Measurements from ENCODE around the gene RFK.
"Not testable (repeated sequence)": the region's sequence is repeated elsewhere in the genome, so short reads cannot be mapped to it uniquely, and the experiment has no call there.

RFK gene

GRCh38 chr9:76369583-76369982, 24.6 kb downstream of the RFK start:
- peak; percentile 96 for DNase-seq

DNA sequence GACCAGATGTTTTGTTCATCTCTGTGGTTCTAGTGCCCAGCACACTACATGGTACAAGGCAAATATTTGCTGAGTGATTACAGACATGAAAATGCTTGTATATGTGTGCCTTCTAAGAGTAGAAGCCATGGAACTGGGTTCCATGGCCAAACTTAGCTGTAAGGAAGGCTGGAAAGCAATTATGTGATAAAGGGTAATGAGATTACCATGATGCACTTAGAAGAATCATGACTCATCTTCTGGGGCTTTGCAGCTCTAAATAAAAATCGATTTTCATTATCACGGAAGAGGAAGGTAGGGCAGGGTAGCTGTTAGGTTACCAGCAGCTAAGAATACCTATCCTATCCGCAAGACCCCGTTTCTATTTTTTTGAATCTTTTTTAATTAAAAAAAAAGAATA, 28.0 kb downstream of the RFK start:
- peak; percentile 71 for DNase-seq

DNA sequence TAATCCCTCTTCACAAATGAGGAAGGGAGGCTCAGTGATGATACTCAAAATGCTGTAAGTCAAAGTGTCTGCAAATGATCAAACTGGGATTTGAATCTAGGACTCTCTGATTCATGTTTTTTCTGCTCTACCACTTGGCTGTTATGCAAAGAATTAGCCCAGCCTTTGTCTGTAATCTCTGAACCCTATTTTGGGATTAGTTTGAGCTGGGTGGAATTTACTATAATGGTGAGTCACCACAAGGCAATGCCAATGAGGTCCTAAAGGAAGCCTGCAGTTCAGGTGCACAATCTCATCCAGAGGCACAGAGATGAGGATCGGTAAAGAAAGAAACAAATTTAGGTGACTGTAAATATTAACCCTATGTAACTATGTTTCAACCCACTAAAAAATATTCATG, 29.2 kb downstream of the RFK start:
- DNase-seq = no peak

GRCh38 chr9:76363032-76363395, 31.2 kb downstream of the RFK start:
- DNase-seq = no peak

GRCh38 chr9:76362332-76363031, 31.7 kb downstream of the RFK start:
- DNase-seq = not testable (repeated sequence)

GRCh38 chr9:76359766-76360165, 34.5 kb downstream of the RFK start:
- no peak for DNase-seq

DNA sequence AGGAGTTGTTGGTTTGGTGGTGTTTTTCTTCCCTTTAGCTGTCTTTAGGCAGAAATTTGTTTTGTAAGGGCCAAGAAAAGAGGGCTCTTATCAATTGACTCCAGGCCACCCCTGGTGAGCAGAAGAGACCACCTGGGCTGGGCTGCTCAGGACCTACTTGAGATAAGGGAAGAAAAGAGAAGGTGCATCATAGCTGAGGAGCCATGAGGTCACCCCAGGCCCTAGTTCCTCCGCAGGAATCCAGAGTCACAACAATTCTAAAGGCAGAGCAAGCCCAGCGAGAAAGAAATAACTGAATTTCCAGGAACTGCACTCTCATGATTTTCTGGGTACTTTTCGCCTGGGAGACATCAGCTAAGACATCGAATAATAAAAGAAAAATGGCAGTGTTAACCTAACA, 34.9 kb downstream of the RFK start:
- DNase-seq = no peak

DNA sequence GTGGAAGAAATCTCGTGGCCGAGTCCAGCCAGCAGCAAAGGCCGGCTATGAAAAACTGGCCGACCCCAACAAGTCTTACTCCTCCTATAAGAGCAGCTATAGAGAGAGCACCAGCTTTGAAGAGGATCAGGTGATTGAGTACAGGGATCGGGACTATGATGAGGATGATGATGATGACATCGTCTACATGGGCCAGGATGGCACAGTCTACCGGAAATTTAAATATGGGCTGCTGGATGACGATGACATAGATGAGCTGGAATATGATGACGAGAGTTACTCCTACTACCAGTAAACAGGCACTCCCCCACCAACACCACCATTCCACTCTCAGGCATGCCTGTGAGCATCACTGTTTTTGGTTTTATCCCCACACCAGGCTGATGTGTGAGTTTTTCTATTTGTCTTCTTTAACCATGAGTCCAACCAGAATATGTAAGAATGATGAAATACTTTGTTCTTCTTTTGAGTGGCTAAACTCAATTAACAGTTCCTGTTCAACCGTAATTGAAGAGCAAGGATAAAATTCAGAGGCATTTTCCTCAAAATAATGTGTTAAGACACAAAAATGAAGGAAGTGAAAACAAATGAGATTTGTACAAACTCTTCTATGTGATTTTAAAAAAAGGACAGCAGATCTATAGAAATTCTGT, 35.5 kb downstream of the RFK start:
- no peak for DNase-seq

DNA sequence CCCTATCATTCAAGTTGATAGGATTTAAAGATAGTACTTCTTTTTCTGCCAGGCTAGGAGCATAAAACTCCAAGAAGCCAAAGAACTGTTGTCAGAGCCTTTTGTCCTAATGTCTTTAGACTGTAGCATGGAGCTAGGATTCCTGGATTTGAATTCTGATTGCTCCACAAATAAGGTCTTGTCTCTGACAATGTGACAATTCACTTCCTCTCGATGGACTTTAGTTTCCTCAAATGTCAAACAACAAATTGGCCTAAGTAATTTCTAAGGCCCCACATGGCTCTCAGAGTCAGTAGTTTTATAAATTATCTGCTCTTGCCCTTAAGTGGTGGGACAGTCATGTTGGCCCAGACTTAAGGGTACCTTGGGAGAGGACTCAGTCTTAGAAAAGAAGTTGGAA, 36.7 kb downstream of the RFK start:
- no peak for DNase-seq

DNA sequence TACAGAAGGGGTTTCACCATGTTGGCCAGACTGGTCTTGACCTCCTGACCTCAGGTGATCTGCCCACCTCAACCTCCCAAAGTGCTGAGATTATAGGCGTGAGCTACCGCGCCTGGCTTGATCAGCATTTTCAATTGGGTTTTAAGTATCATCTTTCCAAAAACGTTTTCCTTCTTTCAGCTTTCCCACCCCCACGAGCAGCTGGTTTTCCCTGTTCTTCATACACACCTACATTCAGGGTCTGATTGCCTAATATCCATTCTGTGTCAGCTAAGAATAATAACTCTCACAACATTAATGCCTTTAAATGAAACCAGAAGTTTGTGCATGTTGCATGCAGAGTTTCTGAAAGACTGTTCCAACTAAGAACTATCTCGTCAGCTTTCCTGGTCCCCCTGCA, 38.3 kb downstream of the RFK start:
- DNase-seq = no peak

GRCh38 chr9:76354221-76354620, 40.0 kb downstream of the RFK start:
- no peak for DNase-seq

DNA sequence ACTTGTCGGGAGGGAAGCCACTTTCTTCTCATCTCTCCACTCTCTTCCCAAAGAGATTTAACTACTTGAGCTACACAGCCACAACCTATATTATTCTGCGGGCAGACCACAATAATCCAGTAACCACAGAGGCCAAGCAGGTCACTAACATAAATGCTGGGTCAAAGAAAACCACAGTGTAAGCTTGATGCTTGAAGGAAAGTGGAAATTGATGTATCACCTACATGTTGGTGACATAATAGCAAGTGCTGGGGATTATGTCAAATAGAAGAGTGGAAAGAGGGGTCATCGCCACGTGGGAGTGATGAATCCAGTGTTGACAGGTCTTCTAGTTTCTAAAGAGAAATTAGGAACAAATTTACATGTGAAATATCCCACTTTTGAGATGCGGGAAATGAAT, 40.9 kb downstream of the RFK start:
- DNase-seq = no peak

DNA sequence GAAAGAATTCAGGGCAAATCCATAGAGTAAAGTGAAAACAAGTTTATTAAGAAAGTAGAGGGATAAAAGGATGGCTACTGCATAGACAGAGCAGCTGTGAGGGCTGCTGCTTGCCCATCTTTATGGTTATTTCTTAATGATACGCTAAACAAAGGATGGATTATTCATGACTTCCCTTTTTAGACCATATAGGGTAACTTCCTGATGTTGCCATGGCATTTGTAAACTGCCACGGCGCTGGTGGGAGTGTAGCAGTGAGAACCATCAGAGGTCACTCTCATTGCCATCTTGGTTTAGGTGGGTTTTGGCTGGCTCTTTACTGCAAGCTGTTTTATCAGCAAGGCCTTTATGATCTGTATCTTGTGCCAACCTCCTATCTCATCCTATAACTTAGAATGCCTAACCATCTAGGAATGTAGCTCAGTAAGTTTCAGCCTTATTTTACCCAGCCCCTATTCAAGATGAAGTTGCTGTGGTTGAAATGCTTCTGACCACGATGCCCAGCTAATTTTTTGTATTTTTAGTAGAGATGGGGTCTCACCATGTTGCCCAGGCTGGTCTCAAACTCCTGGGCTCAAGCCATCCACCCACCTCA, 42.1 kb downstream of the RFK start:
- DNase-seq = no peak

GRCh38 chr9:76351006-76351405, 43.2 kb downstream of the RFK start:
- DNase-seq = no peak

DNA sequence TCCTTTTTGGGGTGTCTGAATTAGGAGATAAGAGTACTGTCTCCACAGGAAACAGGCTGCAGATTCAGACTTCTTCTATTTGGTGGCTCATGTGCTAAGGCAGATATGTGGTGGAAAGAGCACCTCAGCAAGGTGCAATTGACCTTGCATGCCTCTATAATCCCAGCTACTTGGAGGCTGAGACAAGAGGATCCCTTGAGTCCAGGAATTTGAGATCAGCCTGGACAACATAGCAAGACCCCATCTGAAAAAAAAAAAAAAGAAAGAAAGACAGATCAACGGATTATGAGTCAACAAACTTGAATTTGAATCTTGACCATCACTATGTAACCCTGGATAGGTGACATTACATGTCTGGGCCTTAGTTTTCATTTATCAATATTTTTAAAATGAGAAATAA, 44.4 kb downstream of the RFK start:
- DNase-seq = no peak

DNA sequence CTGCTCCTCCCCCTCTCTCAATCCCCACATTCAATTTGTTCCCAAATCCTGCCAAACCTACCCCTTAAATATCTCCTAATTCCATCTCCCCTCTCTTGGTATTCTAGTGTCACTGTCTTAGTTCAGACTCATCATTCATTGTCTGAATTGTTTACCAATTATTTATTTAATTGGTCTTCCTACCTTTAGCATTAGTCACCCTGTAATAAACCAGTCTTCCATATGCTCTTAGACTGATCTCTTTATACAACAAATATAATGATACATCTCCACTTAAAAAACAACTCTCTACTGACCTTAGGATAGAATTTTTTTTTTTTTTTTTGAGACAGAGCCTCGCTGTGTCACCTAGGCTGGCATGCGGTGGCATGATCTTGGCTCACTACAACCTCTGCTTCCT, 51.4 kb downstream of the RFK start:
- DNase-seq = no peak

- DNase-seq = no peak
Measured at GRCh38 chr9:76342201-76342600, 52.0 kb downstream of the RFK start.

DNA sequence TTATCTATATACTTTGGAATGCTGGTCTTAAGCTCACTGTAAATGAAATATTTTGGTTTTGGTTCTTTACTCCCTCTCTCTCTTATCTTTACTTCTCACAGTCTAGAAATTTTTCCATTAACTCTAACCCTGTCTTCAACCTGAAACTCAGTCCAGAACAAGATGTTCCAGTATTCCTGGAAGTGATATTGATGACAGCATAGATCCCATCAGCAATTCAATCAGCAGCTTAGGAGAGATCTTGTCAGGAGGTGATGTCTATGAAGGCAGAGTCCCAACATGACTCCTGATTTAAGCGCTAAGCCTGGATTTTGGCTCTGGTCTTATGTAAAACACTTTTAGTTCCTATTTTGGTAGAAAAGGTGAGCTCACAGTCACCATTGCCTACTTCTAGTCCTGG, 52.6 kb downstream of the RFK start:
- no peak for DNase-seq

DNA sequence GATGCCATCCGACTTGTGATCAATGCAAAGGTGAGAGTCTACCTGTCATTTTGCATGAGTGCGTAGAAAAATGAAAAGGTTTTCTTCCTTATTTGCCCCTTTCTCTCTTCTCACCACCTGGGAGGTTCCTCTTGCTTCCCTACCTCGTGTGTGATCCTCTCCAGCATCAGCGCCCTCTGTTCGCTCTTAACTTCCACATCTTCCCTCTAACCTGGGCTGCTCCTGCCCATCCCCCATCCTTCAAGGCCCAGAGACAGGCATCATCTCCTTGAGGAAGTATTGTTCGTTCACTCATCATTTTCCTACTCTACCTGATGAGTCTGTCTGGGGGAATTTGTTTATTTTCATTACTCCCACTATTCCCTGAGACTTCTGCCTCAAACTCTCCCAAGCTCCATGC, 55.8 kb downstream of the RFK start:
- no peak for DNase-seq

DNA sequence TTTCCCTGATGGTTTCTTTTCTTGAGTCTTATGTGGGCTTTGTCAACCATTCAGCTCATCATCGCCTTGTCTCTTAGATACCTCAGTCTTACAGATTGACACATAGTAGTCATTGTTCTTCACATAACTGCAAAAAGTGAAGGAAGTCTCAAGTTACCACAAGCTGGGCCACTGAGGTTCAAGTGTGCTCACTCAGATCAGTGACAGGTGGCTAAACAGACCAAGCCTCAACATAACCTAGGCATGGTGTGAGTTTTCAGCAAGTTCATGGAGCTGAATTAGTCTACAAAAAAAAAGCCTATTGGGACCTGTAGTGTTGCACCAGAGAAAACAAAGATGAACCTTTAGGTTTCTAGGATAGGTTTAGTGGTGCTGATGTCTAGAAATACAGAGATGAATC, 58.2 kb downstream of the RFK start:
- DNase-seq = no peak

Data from COR-L47 (cell line).